Measurements from ENCODE around the gene MICAL2. TPM values are rescaled to one million over a fixed set of nuclear protein-coding genes. Genes with fewer than 3 reads are reported as not detected.

The MICAL2 gene
- total and polyA plus RNA-seq, 2 of the 8 experiments (the other 6 are each of a cell fraction or from before 2014, with no cell fraction given) = 1.3 to 4.1 TPM

DNA sequence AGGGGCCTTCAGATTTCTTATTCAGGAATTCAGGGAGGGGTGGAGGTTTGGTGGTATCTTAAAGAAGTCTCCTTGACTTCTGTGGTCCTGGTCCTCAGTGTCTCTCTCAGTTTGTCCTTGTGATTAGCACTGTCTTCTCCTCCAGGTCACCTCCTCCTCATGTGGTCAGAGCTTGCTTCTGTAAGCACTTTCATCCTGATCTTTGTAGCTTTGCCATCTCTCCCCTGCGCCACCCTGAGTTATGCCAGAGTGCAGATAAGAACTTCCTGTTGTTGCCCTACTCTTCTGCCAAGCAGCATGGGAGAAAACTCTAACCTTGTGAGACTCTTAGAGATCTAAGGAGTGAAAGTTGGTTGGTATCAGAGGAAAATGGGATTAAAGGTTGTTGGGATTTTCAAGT is 30.9 kb downstream of the MICAL2 start (continued):
- TF ChIP-seq CHD7 (IDR thresholded peaks at IDR 0.05; ENCODE audit: insufficient replicate concordance, low read length) (no peak), NANOG (IDR thresholded peaks at IDR 0.05; ENCODE audit: insufficient read depth, low read depth, low read length, poor library complexity, severe bottlenecking) (no peak), ATF3 (IDR thresholded peaks at IDR 0.05; ENCODE audit: insufficient read depth, low read depth, low read length) (no peak), CBX5 (IDR thresholded peaks at IDR 0.05; ENCODE audit: low read depth, low read length) (no peak), RFX5 (IDR thresholded peaks at IDR 0.05; ENCODE audit: borderline replicate concordance, low read depth, low read length) (no peak), JUN (IDR thresholded peaks at IDR 0.05; ENCODE audit: low read depth, low read length) (no peak), POLR2A (IDR thresholded peaks at IDR 0.05; ENCODE audit: control extremely low read depth in 1 of 2, low read depth in 2 of 2, low read length in 2 of 2) (no peak), NRF1 (IDR thresholded peaks at IDR 0.05; ENCODE audit: low read depth, low read length) (no peak), TAF7 (optimal IDR thresholded peaks at IDR 0.05; ENCODE audit: borderline replicate concordance, low read depth, low read length) (no peak), TEAD4 (IDR thresholded peaks at IDR 0.05; ENCODE audit: low read depth, low read length) (no peak), RXRA (IDR thresholded peaks at IDR 0.05; ENCODE audit: insufficient read depth, low read depth, low read length) (no peak), GABPA (IDR thresholded peaks at IDR 0.05; ENCODE audit: borderline replicate concordance, insufficient read depth, low read length) (no peak)

Measured in H1 (cell line).